ENCODE results near the gene GJA5.

GRCh38 chr1:147741065-147741464, 19.3 kb downstream of the GJA5 start:
- TF ChIP-seq, protein P1, sequence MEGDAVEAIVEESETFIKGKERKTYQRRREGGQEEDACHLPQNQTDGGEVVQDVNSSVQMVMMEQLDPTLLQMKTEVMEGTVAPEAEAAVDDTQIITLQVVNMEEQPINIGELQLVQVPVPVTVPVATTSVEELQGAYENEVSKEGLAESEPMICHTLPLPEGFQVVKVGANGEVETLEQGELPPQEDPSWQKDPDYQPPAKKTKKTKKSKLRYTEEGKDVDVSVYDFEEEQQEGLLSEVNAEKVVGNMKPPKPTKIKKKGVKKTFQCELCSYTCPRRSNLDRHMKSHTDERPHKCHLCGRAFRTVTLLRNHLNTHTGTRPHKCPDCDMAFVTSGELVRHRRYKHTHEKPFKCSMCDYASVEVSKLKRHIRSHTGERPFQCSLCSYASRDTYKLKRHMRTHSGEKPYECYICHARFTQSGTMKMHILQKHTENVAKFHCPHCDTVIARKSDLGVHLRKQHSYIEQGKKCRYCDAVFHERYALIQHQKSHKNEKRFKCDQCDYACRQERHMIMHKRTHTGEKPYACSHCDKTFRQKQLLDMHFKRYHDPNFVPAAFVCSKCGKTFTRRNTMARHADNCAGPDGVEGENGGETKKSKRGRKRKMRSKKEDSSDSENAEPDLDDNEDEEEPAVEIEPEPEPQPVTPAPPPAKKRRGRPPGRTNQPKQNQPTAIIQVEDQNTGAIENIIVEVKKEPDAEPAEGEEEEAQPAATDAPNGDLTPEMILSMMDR (IDR thresholded peaks at IDR 0.05) = no peak
- no peak for TF ChIP-seq POLR2A (IDR thresholded peaks at IDR 0.05)

All from right lobe of liver (tissue), 4 donors.